AG09309 (cell line): ENCODE measurements around the gene IGF2BP1.
"Not testable (repeated sequence)": the region's sequence is repeated elsewhere in the genome, so short reads cannot be mapped to it uniquely, and the experiment has no call there.

Source experiments
- DNase-seq: peaks from one replicate; pipeline ENCODE4 v3.0.0-alpha.2; 2010; ENCODE audit warnings: low read depth
- H3K4me3 ChIP-seq: 2 replicates; pipeline ENCODE4 v1.5.1; 2011; ENCODE audit warnings: mild to moderate bottlenecking, low read depth, low read length, moderate library complexity; ENCODE audit not compliant: control insufficient read depth
- TF ChIP-seq, protein P1 (sequence below): IDR thresholded peaks from 2 replicates; pipeline ENCODE4 v1.5.1; 2011; ENCODE audit warnings: mild to moderate bottlenecking, low read depth, low read length, inconsistent platforms; ENCODE audit not compliant: insufficient read depth, control insufficient read depth; ENCODE audit errors: missing control alignments

IGF2BP1 gene

DNA sequence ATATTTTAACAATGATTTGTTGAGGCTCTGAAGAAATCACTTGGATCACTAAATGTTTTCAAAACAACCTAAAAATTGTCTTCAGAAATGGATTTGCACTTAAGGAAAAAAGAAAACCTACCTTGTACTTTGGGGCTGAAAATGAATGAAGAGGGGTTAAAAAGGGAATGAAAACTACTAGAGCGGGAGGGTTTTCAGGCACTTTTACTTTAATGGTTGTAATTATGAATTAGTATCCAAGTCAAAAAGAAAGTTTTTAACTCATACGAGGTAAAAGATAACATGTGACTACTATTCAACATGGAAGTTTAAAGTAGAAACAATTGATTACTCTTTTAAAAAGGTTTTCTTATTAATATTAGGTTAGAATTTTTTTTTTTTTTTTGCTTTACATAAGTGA lies 5.1 kb downstream of the IGF2BP1 start:
- TF ChIP-seq, protein P1, sequence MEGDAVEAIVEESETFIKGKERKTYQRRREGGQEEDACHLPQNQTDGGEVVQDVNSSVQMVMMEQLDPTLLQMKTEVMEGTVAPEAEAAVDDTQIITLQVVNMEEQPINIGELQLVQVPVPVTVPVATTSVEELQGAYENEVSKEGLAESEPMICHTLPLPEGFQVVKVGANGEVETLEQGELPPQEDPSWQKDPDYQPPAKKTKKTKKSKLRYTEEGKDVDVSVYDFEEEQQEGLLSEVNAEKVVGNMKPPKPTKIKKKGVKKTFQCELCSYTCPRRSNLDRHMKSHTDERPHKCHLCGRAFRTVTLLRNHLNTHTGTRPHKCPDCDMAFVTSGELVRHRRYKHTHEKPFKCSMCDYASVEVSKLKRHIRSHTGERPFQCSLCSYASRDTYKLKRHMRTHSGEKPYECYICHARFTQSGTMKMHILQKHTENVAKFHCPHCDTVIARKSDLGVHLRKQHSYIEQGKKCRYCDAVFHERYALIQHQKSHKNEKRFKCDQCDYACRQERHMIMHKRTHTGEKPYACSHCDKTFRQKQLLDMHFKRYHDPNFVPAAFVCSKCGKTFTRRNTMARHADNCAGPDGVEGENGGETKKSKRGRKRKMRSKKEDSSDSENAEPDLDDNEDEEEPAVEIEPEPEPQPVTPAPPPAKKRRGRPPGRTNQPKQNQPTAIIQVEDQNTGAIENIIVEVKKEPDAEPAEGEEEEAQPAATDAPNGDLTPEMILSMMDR, result no peak
- H3K4me3 ChIP-seq, result no peak overlapping the region
- no peak for DNase-seq

DNA sequence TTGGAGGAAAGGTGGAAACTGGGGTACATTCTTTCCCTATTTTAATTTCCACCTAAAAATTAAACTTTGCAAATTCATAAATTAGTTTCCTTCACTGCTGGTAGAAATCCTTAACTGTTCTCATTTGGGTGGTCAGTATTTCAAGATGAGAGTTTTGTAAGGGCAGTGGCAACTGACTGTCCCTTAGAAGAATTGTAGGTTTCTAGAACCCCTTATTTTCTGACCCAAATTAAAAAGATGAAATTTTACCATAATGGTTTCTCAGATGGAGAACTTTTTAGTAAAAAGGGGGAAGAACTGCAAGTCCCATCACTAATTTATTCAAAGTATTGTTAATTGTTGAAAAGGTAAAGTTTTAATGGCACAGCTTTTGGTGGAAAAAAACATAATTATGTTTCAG lies 5.6 kb downstream of the IGF2BP1 start:
- TF ChIP-seq, protein P1, result no peak
- no peak for DNase-seq
- no peak overlapping the region for H3K4me3 ChIP-seq

DNA sequence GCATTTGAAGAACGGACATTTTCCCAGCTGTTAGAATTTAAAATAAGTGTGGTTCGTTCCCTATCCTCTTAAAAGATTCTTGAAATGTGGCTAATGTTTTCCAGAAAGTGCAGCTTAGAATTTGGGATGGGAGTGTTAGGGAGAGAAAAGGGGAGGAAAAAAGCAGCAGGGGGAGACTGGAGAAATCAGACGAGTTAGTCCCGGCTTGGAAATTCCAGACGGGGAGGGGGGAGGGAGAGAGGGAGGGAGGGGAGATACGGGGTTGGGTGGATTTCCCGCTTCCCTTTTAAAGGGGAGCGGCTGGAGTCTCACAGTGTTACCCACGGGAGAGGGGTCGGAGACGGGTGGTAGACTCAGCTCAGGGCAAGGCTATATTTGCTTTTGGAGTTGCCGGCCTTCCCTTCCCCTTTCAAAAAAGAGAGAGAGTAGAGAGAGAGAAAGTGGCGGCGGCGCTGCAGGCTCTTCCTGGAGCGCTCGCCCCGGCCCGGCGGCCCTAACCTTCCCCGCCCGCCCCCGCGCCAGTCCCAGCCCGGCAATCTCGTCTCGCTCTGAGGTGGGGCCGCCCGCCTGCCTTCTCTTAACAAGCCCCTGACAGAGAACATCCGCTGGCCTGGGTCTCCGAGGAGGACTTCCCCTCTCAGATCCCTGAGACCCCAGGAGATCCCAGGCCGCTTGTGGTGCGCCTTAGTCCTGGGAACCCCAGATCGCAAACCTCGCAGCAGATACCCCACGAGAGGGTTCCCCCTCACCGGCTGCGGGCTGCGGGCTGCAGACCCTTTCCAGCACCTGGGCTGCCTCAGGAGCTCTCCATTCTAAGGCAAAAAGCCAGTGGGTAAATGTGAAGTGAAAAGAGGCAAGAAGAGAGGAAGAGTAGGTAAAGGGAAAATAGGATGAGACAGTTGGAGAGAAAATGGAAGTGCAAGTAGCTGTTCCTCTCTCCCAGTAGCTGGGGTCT lies 6.6 kb downstream of the IGF2BP1 start:
- no peak for DNase-seq
- TF ChIP-seq, protein P1, result no peak
- H3K4me3 ChIP-seq, result no peak overlapping the region

DNA sequence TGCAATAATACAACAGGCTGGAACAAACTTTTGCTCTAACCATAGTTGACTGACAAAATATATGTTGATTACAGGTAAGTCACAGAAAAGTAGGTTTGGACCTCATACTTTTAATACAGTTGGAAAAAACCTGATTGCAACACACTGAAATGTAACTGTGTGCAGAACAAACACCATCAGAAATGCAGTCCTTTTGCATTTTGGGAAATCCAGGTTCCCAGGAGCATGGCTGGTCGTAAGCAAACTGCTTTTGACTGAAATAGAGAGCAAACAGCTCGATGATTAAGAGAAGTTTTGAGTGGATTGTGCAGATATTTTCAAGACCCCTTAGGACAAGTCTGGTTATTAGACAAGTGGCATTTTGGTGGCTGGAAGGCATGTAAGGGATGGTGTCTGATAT lies 8.0 kb downstream of the IGF2BP1 start:
- TF ChIP-seq, protein P1, result no peak
- H3K4me3 ChIP-seq, result no peak overlapping the region
- DNase-seq, result no peak

DNA sequence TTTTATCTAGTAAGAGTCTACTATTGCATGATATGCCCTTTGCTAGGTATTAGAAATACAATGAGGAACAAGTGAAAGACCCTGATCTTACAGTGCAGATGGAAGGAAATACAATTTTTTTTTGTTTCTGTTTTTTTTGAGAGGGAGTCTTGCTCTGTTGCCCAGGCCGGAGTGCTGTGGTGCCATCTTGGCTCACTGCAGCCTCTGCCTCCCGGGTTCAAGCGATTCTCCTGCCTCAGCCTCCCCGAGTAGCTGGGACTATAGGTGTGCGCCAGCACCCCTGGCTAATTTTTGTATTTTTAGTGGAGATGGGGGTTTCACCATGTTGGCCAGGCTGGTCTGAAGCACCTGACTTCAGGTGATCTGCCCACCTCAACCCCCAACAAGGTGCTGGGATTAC lies 11.7 kb downstream of the IGF2BP1 start:
- not testable (repeated sequence) for DNase-seq, H3K4me3 ChIP-seq

DNA sequence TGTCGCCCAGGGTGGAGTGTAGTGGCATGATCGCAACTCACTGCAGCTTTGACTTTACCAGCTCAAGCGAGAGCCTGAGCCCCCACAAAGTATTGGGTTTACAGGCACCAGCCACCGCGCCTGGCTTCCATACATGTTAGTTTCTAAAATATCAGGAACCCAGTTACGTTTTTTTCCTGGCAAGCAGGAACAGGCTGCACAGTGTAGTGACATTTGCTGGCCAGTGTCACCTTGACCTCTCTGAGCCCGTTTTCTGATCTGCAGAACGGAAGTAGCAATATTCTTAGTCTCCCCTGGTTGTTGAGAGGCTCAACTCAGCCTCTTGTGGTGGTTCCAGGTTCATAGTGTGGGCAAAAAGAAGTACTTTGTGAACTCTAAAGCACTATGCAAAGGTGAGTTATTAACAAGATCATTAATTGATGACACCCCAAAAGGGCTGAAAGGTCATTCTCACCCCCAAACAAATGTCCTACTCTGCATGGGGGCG lies 15.6 kb downstream of the IGF2BP1 start:
- TF ChIP-seq, protein P1, result no peak
- H3K4me3 ChIP-seq, result no peak overlapping the region
- DNase-seq, result no peak
